H9 (cell line): Measurements from ENCODE around the gene GRHL3. TPM values are rescaled to one million over a fixed set of nuclear protein-coding genes. Genes with fewer than 3 reads are reported as not detected.

Source experiments
- DNase-seq: peaks from one replicate; pipeline ENCODE4 v3.0.0-alpha.2; 2017
- H2AFZ ChIP-seq: one replicate; pipeline ENCODE4 v1.6.1; 2013; ENCODE audit warnings: mild to moderate bottlenecking, low read length, control low read depth, moderate library complexity
- H2AK5ac ChIP-seq: 2 replicates; pipeline ENCODE4 v1.6.1; 2013; ENCODE audit warnings: low read length, control low read depth, mixed read lengths; ENCODE audit not compliant: insufficient read length
- H2BK120ac ChIP-seq: one replicate; pipeline ENCODE4 v1.6.1; 2013; ENCODE audit warnings: low read depth, mild to moderate bottlenecking, low read length, control low read depth, inconsistent platforms; ENCODE audit not compliant: poor library complexity, severe bottlenecking
- H2BK12ac ChIP-seq: 2 replicates; pipeline ENCODE4 v1.6.1; 2013; ENCODE audit warnings: low read length, control low read depth, mixed read lengths, low read depth; ENCODE audit not compliant: insufficient read length
- H2BK15ac ChIP-seq: 2 replicates; pipeline ENCODE4 v1.6.1; 2013; ENCODE audit warnings: low read depth, low read length, control low read depth
- H2BK20ac ChIP-seq: one replicate; pipeline ENCODE4 v1.6.1; 2013; ENCODE audit warnings: low read depth, mild to moderate bottlenecking, low read length, control low read depth, inconsistent platforms; ENCODE audit not compliant: poor library complexity, severe bottlenecking
- H2BK5ac ChIP-seq: 2 replicates; pipeline ENCODE4 v1.6.1; 2013; ENCODE audit warnings: low read length, control low read depth, mixed read lengths; ENCODE audit not compliant: insufficient read length
- H3K14ac ChIP-seq: 2 replicates; pipeline ENCODE4 v1.6.1; 2013; ENCODE audit warnings: low read length, control low read depth; ENCODE audit not compliant: insufficient read depth
- H3K18ac ChIP-seq: 2 replicates; pipeline ENCODE4 v1.6.1; 2013; ENCODE audit warnings: low read depth, mild to moderate bottlenecking, mixed read lengths, low read length, control low read depth; ENCODE audit not compliant: insufficient read length
- H3K23ac ChIP-seq: 2 replicates; pipeline ENCODE4 v1.6.1; 2013; ENCODE audit warnings: low read length, control low read depth, mixed read lengths, low read depth; ENCODE audit not compliant: insufficient read length
- H3K23me2 ChIP-seq: 2 replicates; pipeline ENCODE4 v1.6.1; 2013; ENCODE audit warnings: low read depth, mild to moderate bottlenecking, mixed read lengths, low read length, control low read depth; ENCODE audit not compliant: insufficient read length, poor library complexity, severe bottlenecking
- H3K27ac ChIP-seq: 2 replicates; pipeline ENCODE4 v1.5.1; 2013; ENCODE audit warnings: low read length, control low read depth, mixed read lengths, low read depth; ENCODE audit not compliant: insufficient read length
- H3K27me3 ChIP-seq: 2 replicates; pipeline ENCODE4 v1.6.1; 2013; ENCODE audit warnings: low read length, control low read depth, inconsistent platforms; ENCODE audit not compliant: insufficient read depth
- H3K4ac ChIP-seq: 2 replicates; pipeline ENCODE4 v1.6.1; 2013; ENCODE audit warnings: low read depth, mild to moderate bottlenecking, control low read depth, inconsistent platforms, low read length, moderate library complexity
- H3K4me1 ChIP-seq: 2 replicates; pipeline ENCODE4 v1.6.1; 2013; ENCODE audit warnings: low read length, control low read depth, inconsistent platforms; ENCODE audit not compliant: insufficient read depth
- H3K4me2 ChIP-seq: 2 replicates; pipeline ENCODE4 v1.6.1; 2013; ENCODE audit warnings: low read length, control low read depth, mixed read lengths; ENCODE audit not compliant: insufficient read length, insufficient read depth
- H3K56ac ChIP-seq: 2 replicates; pipeline ENCODE4 v1.6.1; 2013; ENCODE audit warnings: low read depth, mild to moderate bottlenecking, mixed read lengths, low read length, control low read depth; ENCODE audit not compliant: insufficient read length
- H3K79me1 ChIP-seq: 2 replicates; pipeline ENCODE4 v1.6.1; 2013; ENCODE audit warnings: low read depth, mild to moderate bottlenecking, moderate library complexity, low read length, control low read depth, inconsistent platforms; ENCODE audit not compliant: insufficient read depth, poor library complexity, severe bottlenecking
- H3K79me2 ChIP-seq: 2 replicates; pipeline ENCODE4 v1.6.1; 2013; ENCODE audit warnings: low read length, control low read depth, inconsistent platforms; ENCODE audit not compliant: insufficient read depth
- H3K9ac ChIP-seq: 2 replicates; pipeline ENCODE4 v1.6.1; 2013; ENCODE audit warnings: low read length, control low read depth, mixed read lengths; ENCODE audit not compliant: insufficient read length; ENCODE audit errors: extremely low read depth
- H3K9me3 ChIP-seq: one replicate; pipeline ENCODE4 v1.6.1; 2013; ENCODE audit warnings: low read depth, low read length, inconsistent platforms; ENCODE audit not compliant: control insufficient read depth
- H3T11ph ChIP-seq: one replicate; pipeline ENCODE4 v1.6.1; 2013; ENCODE audit warnings: mild to moderate bottlenecking, low read length, control low read depth, inconsistent platforms
- H4K20me1 ChIP-seq: one replicate; pipeline ENCODE4 v1.6.1; 2013; ENCODE audit not compliant: control insufficient read depth, insufficient read length, insufficient read depth
- H4K5ac ChIP-seq: 2 replicates; pipeline ENCODE4 v1.6.1; 2013; ENCODE audit warnings: low read depth, mild to moderate bottlenecking, mixed read lengths, low read length, control low read depth; ENCODE audit not compliant: insufficient read length
- H4K8ac ChIP-seq: replicated peaks from 2 replicates; pipeline ENCODE4 v1.6.1; 2013; ENCODE audit warnings: low read length, control low read depth, mixed read lengths, low read depth; ENCODE audit not compliant: insufficient read length
- H4K91ac ChIP-seq: 2 replicates; pipeline ENCODE4 v1.6.1; 2013; ENCODE audit warnings: low read depth, mild to moderate bottlenecking, moderate library complexity, mixed read lengths, low read length, control low read depth; ENCODE audit not compliant: insufficient read length
- H3K27ac Mint-ChIP-seq, 3 experiments: 2 replicates in 2 of 3; 3 replicates in 1 of 3; pipeline ENCODE4 v1.8.0; 2020 to 2021; ENCODE audit warnings: mixed read lengths in 3 of 3, mild to moderate bottlenecking in 1 of 3, moderate library complexity in 1 of 3
- H3K27me3 Mint-ChIP-seq: 2 replicates; pipeline ENCODE4 v1.8.0; 2021; ENCODE audit warnings: low read depth, mild to moderate bottlenecking, moderate library complexity, mixed read lengths
- H3K36me3 Mint-ChIP-seq, 3 experiments: 2 replicates in 2 of 3; 3 replicates in 1 of 3; pipeline ENCODE4 v1.8.0; 2020 to 2021; ENCODE audit warnings: low read depth in 3 of 3, mixed read lengths in 3 of 3; ENCODE audit not compliant: insufficient read depth in 1 of 3
- H3K4me1 Mint-ChIP-seq, 2 experiments: 2 replicates each; pipeline ENCODE4 v1.8.0; 2020; ENCODE audit warnings: mixed read lengths in 2 of 2
- H3K4me3 Mint-ChIP-seq, 2 experiments: 2 replicates in 1 of 2; 3 replicates in 1 of 2; pipeline ENCODE4 v1.8.0; 2020 to 2021; ENCODE audit warnings: mild to moderate bottlenecking in 2 of 2, mixed read lengths in 2 of 2, moderate library complexity in 1 of 2
- H3K9me3 Mint-ChIP-seq, 2 experiments: 2 replicates in 1 of 2; 3 replicates in 1 of 2; pipeline ENCODE4 v1.8.0; 2020; ENCODE audit warnings: mild to moderate bottlenecking in 2 of 2, mixed read lengths in 2 of 2, moderate library complexity in 1 of 2
- CTCF ChIP-seq: fragments of 200-600 bp; sonication (generic); conservative IDR thresholded peaks from 3 replicates; pipeline ENCODE4 v1.8.0; 2021; ENCODE audit warnings: antibody characterized with exemption, mild to moderate bottlenecking
- WGBS: extraction: QIAGEN DNeasy Blood & Tissue Kit; methylation state at CpG from one replicate; pipeline ENCODE4 v1.1.7; 2013; ENCODE audit warnings: missing lambda C conversion rate, low lambda C conversion rate, mixed read lengths; ENCODE audit not compliant: insufficient read length; ENCODE audit errors: extremely low coverage; 5-methylcytosine and 5-hydroxymethylcytosine counted together
- total RNA-seq: library from RNA; stranded (reverse); gene quantifications from 2 replicates; pipeline ENCODE4 v1.2.1, GENCODE V29; 2021

GRHL3 gene
- total RNA-seq, 1 experiment from 2014 or later = 3.5 TPM

- H2BK12ac ChIP-seq = no peak overlapping the region
- no peaks in the 10 kb centered on the region for H3K23me2 ChIP-seq
- H3K4me2 ChIP-seq = no peak overlapping the region
- H2BK15ac ChIP-seq = no peak overlapping the region
- no peaks in the 10 kb centered on the region for H3K79me1 ChIP-seq
- H3K79me2 ChIP-seq = no peaks in the 10 kb centered on the region
- no CpG with 5 or more reads among the region's 4 CpGs for WGBS
- H2AFZ ChIP-seq = no peak overlapping the region
- H3K27me3 Mint-ChIP-seq = no peaks in the 10 kb centered on the region
- no peaks in the 10 kb centered on the region for H3K36me3 Mint-ChIP-seq
- H3K23ac ChIP-seq = no peak overlapping the region
- H3K27me3 ChIP-seq = no peaks in the 10 kb centered on the region
- no peak overlapping the region for H4K5ac ChIP-seq
- no peak overlapping the region for H2BK120ac ChIP-seq
- peaks cover 37 to 49% of the 10 kb centered on the region in 2 experiments for H3K4me1 Mint-ChIP-seq
- no peak overlapping the region for H2BK5ac ChIP-seq
- no peaks in the 10 kb centered on the region; a peak in 1 of 5 replicates for H3K9me3 Mint-ChIP-seq
- no peak overlapping the region for H3K56ac ChIP-seq
- no peak overlapping the region for H4K8ac ChIP-seq
- no peak overlapping the region for H4K91ac ChIP-seq
- H3K14ac ChIP-seq = no peak overlapping the region
- H3K18ac ChIP-seq = no peak overlapping the region
- no peak overlapping the region for H2AK5ac ChIP-seq
- no peak for TF ChIP-seq CTCF
- DNase-seq = no peak
- no peaks in the 10 kb centered on the region for H4K20me1 ChIP-seq
- no peak overlapping the region for H3K27ac Mint-ChIP-seq
- no peak overlapping the region for H3K27ac ChIP-seq
- no peak overlapping the region for H3T11ph ChIP-seq
- H3K4ac ChIP-seq = no peak overlapping the region
- no peak overlapping the region for H3K4me3 Mint-ChIP-seq
- H3K9me3 ChIP-seq = no peaks in the 10 kb centered on the region
- no peak overlapping the region for H3K9ac ChIP-seq
- peaks cover 8% of the 10 kb centered on the region for H3K4me1 ChIP-seq
- H2BK20ac ChIP-seq = no peak overlapping the region
Observed at GRCh38 chr1:24303600-24303999, 15.6 kb upstream of the GRHL3 start.
